HepG2 (cell line): ENCODE measurements around the gene SAPCD1. TPM values are rescaled to one million over a fixed set of nuclear protein-coding genes. Genes with fewer than 3 reads are reported as not detected.

Experiments
- BRD4 ChIP-seq: sonication (generic); formaldehyde crosslinking; IDR thresholded peaks from 2 replicates; pipeline ENCODE4 v1.4.0; 2020; ENCODE audit warnings: missing genetic modification reagents
- FOXM1 ChIP-seq: sonication (generic); formaldehyde crosslinking; IDR thresholded peaks from 2 replicates; pipeline ENCODE4 v1.5.0; 2020; ENCODE audit warnings: missing genetic modification reagents
- HNRNPUL1 ChIP-seq: fragments of 200-400 bp; formaldehyde crosslinking; IDR thresholded peaks from 2 replicates; pipeline ENCODE4 v1.6.1; 2017; ENCODE audit warnings: low read depth, mild to moderate bottlenecking, low read length, moderate library complexity
- KLF9 ChIP-seq: IDR thresholded peaks from 2 replicates; pipeline ENCODE4 v1.6.1; 2016; ENCODE audit warnings: low read depth
- NR1H2 ChIP-seq: sonication (generic); formaldehyde crosslinking; IDR thresholded peaks from 2 replicates; pipeline ENCODE4 v1.8.1; 2022; ENCODE audit warnings: low read depth, missing genetic modification reagents, borderline replicate concordance
- PHF20 ChIP-seq: sonication (generic); formaldehyde crosslinking; IDR thresholded peaks from 2 replicates; pipeline ENCODE4 v1.5.0; 2020; ENCODE audit warnings: mild to moderate bottlenecking, missing genetic modification reagents
- SRSF4 ChIP-seq: fragments of 200-400 bp; formaldehyde crosslinking; IDR thresholded peaks from one replicate; pipeline ENCODE4 v1.6.1; 2018; ENCODE audit warnings: mild to moderate bottlenecking, low read depth, low read length, moderate library complexity; ENCODE audit not compliant: poor library complexity, severe bottlenecking
- ZBTB34 ChIP-seq: sonication (generic); formaldehyde crosslinking; IDR thresholded peaks from 2 replicates; pipeline ENCODE4 v1.8.0; 2022; ENCODE audit warnings: mild to moderate bottlenecking, missing genetic modification reagents
- ZC3H4 ChIP-seq: sonication (generic); formaldehyde crosslinking; IDR thresholded peaks from 2 replicates; pipeline ENCODE4 v1.4.0; 2020; ENCODE audit warnings: missing genetic modification reagents, borderline replicate concordance
- ZMAT3 ChIP-seq: sonication (generic); formaldehyde crosslinking; conservative IDR thresholded peaks from 2 replicates; pipeline ENCODE4 v1.7.0; 2021; ENCODE audit warnings: missing genetic modification reagents
- ZNF576 ChIP-seq: sonication (generic); formaldehyde crosslinking; IDR thresholded peaks from 2 replicates; pipeline ENCODE4 v1.4.0; 2020; ENCODE audit warnings: mild to moderate bottlenecking, missing genetic modification reagents
- ZNF704 ChIP-seq: sonication (generic); formaldehyde crosslinking; IDR thresholded peaks from 2 replicates; pipeline ENCODE4 v1.8.1; 2023; ENCODE audit warnings: mild to moderate bottlenecking, inconsistent platforms, moderate library complexity, missing genetic modification reagents, borderline replicate concordance
- polyA plus RNA-seq, 8 experiments: library from polyadenylated mRNA; depleted of rRNA in 3 of 8; stranded (reverse) in 7 of 8; unstranded in 1 of 8; fragments of >200 nt; fragmentation: Illumina TruSeq in 4 of 8; extraction: Trizol in 4 of 8; gene quantifications; 2 replicates each; pipeline versions ENCODE4 v1.2.1 to v1.2.3, GENCODE V29; 2011 to 2016; ENCODE audit warnings: low read depth in 4 of 8, missing spikeins in 1 of 8, mixed read lengths in 1 of 8; ENCODE audit not compliant: insufficient read depth in 1 of 8
- total RNA-seq, 5 experiments: library from RNA; depleted of rRNA; stranded (reverse); fragments of >200 nt; fragmentation: Illumina TruSeq; extraction: Trizol; gene quantifications; 2 replicates each; pipeline ENCODE4 v1.2.3, GENCODE V29; 2016; ENCODE audit warnings: low read depth in 1 of 5

Gene SAPCD1
- total and polyA plus RNA-seq, 2 of the 13 experiments (the other 11 are each of a cell fraction or from before 2014, with no cell fraction given) = 2.5 to 3.9 TPM

GRCh38 chr6:31777667-31778050 lies 15.2 kb downstream of the SAPCD1 start (continued):
- TF ChIP-seq ZMAT3 (0 out of 2 replicates have a peak, but pooled peaks have one; percentile 27), ZC3H4 (CRISPR knock-in tag) (no peak), ZNF576 (CRISPR knock-in tag) (no peak), FOXM1 (CRISPR knock-in tag) (no peak), ZBTB34 (no peak), BRD4 (CRISPR knock-in tag) (no peak), KLF9 (CRISPR knock-in tag) (no peak), HNRNPUL1 (no peak), SRSF4 (no peak), NR1H2 (CRISPR knock-in tag) (no peak), PHF20 (no peak), ZNF704 (CRISPR knock-in tag) (0 out of 2 replicates have a peak, but pooled peaks have one; percentile 52)
